Activated CD4-positive, alpha-beta T cell treated with anti-CD3 and anti-CD28 coated beads, Interleukin-2, amount 50 U/mL, for 1 hour (primary cell): Measurements from ENCODE around the gene SFR1.
A peak's percentile ranks its signal among the peaks of the same experiment; 100 is the strongest.
"Not testable (repeated sequence)": the region's sequence is repeated elsewhere in the genome, so short reads cannot be mapped to it uniquely, and the experiment has no call there.

ENCODE experiments used
- DNase-seq: peaks from one replicate; pipeline ENCODE4 v3.0.0-alpha.2; 2020

SFR1 gene

GRCh38 chr10:104109908-104110662 is 11.9 kb upstream of the SFR1 start:
- DNase-seq, result no peak

- no peak for DNase-seq
Measured at GRCh38 chr10:104113376-104113956, 8.5 kb upstream of the SFR1 start.

- DNase-seq, result no peak
Measured at GRCh38 chr10:104117839-104118323, 4.1 kb upstream of the SFR1 start.

- no peak for DNase-seq
Measured at GRCh38 chr10:104119996-104120395, 2.0 kb upstream of the SFR1 start.

GRCh38 chr10:104120512-104120902 is 1.5 kb upstream of the SFR1 start:
- no peak for DNase-seq

- DNase-seq, result peak; percentile 90
Measured at GRCh38 chr10:104120903-104121484, 977 bp upstream of the SFR1 start.

- no peak for DNase-seq
Measured at GRCh38 chr10:104122225-104123107, 495 bp downstream of the SFR1 start.

GRCh38 chr10:104123397-104123796 is 1.4 kb downstream of the SFR1 start:
- no peak for DNase-seq

- peak; percentile 1 for DNase-seq
Measured at GRCh38 chr10:104127411-104127810, 5.4 kb downstream of the SFR1 start.

GRCh38 chr10:104128214-104128613 is 6.2 kb downstream of the SFR1 start:
- DNase-seq, result no peak

- DNase-seq, result no peak
Measured at GRCh38 chr10:104130041-104130440, 8.1 kb downstream of the SFR1 start.

- DNase-seq, result no peak
Measured at GRCh38 chr10:104138131-104138530, 16.2 kb downstream of the SFR1 start.

- peak; percentile 2 for DNase-seq
Measured at GRCh38 chr10:104139221-104139620, 17.2 kb downstream of the SFR1 start.

GRCh38 chr10:104142081-104142480 is 20.1 kb downstream of the SFR1 start:
- DNase-seq, result no peak

GRCh38 chr10:104143829-104144228 is 21.9 kb downstream of the SFR1 start:
- no peak for DNase-seq

GRCh38 chr10:104144931-104145330 is 23.0 kb downstream of the SFR1 start:
- no peak for DNase-seq

- DNase-seq, result no peak
Measured at GRCh38 chr10:104146882-104147281, 24.9 kb downstream of the SFR1 start.

- DNase-seq, result no peak
Measured at GRCh38 chr10:104150139-104150538, 28.2 kb downstream of the SFR1 start.

- DNase-seq, result no peak
Measured at GRCh38 chr10:104151737-104152136, 29.8 kb downstream of the SFR1 start.

- DNase-seq, result no peak
Measured at GRCh38 chr10:104155591-104155990, 33.6 kb downstream of the SFR1 start.

GRCh38 chr10:104170610-104171254 is 48.8 kb downstream of the SFR1 start:
- peak; percentile 1 for DNase-seq

GRCh38 chr10:104174136-104174535 is 52.2 kb downstream of the SFR1 start:
- DNase-seq, result not testable (repeated sequence)
